ENCODE measurements around the gene STAB1. TPM values are rescaled to one million over a fixed set of nuclear protein-coding genes. Genes with fewer than 3 reads are reported as not detected.

Gene STAB1
- total and polyA plus RNA-seq, 2 of the 13 experiments (the other 11 are each of a cell fraction or from before 2014, with no cell fraction given), result 0.09 to 0.34 TPM

DNA sequence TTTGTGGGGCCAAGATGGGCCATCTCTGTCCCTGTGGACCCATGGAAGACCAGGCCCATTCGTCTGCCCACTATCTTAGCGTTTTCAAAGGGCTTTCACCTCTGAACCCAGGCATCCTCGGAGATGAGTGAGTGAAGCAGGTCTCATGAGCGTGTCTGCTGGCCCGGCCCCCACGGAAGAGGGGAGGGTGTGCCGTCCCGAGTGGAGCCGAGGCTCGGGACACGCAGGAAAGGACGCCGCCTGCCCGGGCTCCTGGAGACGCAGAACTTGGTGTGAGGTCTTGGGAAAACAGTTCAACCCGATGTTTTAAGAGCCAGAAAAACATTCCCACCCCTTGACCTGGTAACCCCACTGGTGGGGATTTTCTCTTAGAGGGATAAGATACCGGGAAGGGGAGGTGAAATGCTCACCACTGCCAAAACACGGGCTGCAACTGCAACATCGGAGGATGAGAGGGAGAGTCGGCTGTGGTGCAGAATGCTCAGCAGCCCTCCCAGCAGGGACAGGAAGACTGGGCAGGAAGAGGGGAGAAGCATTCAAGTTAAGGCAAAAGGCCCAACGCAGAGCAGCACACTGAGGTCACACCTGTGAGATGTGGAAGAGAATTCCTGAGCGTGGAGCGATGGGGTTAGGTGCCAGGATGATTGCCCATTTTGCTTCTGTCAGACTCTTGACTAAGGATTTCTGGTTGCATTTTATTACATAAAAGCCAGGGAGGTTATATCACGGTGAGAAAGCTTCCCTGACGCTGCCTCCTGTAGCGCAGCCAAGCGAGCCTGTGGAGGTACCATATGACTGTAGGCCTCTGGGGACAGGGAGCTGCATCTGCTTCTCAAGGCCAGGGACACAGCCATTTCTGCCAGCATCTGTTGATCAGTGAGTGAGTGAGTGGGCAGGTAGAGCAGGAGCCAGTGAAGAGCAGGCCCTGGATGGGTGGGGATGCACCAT is 14.1 kb upstream of the STAB1 start:
- intact Hi-C loops (cut with micrococcal nuclease; ENCODE audit: unreplicated experiment), result no loop called here
- Histone ChIP-seq H3K36me3 (replicated peaks in 1 of 2; ENCODE audit: control insufficient read depth in 1 of 2, insufficient read depth in 2 of 2, low read length in 2 of 2) (peaks cover 33 to 68% of the 10 kb centered on the region in 2 experiments), H3K4me1 (ENCODE audit: insufficient read depth, low read length) (peaks cover 11% of the 10 kb centered on the region; the same call in 1 of the 2 replicates), H3K9me3 (ENCODE audit: low read length) (no peaks in the 10 kb centered on the region), H3K4me3 (replicated peaks in 1 of 3; ENCODE audit: insufficient read depth in 1 of 3, low read depth in 2 of 3, low read length in 3 of 3) (no peak overlapping the region), H3K79me2 (ENCODE audit: insufficient read depth, low read length) (no peaks in the 10 kb centered on the region), H3K4me2 (ENCODE audit: low read depth, low read length) (no peak overlapping the region), H4K20me1 (ENCODE audit: insufficient read depth, low read length) (no peaks in the 10 kb centered on the region), H3K27me3 (ENCODE audit: control insufficient read depth in 1 of 2, insufficient read depth in 2 of 2, low read length in 2 of 2) (no peaks in the 10 kb centered on the region), H2AFZ (ENCODE audit: low read length) (no peak overlapping the region), H3K9ac (ENCODE audit: insufficient read depth, low read depth, low read length) (no peak overlapping the region), H3K27ac (ENCODE audit: extremely low read length, insufficient read depth, low read length) (no peak overlapping the region)
- ATAC-seq (no peak), FAIRE-seq (no peak), DNase-seq (ENCODE audit: low spot score) (no peak)
- TSS peak; percentile 22 for BruUV-seq (replicated peaks)
- CTCF ChIA-PET (ENCODE audit: low intra/inter-chr PET ratio, low total read pairs), result no interaction called here
- 98% methylated on average over 27 of the region's 27 CpGs for WGBS (ENCODE audit: low lambda C conversion rate)
- in situ Hi-C loops (cut with HindIII; ENCODE audit: extremely low pct_ligation_motif_present, low pct_unique_long_range_greater_than_20kb), result no loop called here
- POLR2A ChIA-PET, result no interaction called here
- TF ChIP-seq ZNF782 (CRISPR knock-in tag; IDR thresholded peaks at IDR 0.05; ENCODE audit: borderline replicate concordance), result no peak
- TF ChIP-seq, protein P1, sequence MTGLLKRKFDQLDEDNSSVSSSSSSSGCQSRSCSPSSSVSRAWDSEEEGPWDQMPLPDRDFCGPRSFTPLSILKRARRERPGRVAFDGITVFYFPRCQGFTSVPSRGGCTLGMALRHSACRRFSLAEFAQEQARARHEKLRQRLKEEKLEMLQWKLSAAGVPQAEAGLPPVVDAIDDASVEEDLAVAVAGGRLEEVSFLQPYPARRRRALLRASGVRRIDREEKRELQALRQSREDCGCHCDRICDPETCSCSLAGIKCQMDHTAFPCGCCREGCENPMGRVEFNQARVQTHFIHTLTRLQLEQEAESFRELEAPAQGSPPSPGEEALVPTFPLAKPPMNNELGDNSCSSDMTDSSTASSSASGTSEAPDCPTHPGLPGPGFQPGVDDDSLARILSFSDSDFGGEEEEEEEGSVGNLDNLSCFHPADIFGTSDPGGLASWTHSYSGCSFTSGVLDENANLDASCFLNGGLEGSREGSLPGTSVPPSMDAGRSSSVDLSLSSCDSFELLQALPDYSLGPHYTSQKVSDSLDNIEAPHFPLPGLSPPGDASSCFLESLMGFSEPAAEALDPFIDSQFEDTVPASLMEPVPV (CRISPR knock-in tag; IDR thresholded peaks at IDR 0.05), result no peak
- TF ChIP-seq ZSCAN12 (CRISPR knock-in tag; IDR thresholded peaks at IDR 0.05), result no peak
- TF ChIP-seq BHLHE40 (IDR thresholded peaks at IDR 0.05; ENCODE audit: low read length), result no peak
- no peak for TF ChIP-seq HNRNPL (IDR thresholded peaks at IDR 0.05; ENCODE audit: low read depth, low read length)
- TF ChIP-seq, protein P2, sequence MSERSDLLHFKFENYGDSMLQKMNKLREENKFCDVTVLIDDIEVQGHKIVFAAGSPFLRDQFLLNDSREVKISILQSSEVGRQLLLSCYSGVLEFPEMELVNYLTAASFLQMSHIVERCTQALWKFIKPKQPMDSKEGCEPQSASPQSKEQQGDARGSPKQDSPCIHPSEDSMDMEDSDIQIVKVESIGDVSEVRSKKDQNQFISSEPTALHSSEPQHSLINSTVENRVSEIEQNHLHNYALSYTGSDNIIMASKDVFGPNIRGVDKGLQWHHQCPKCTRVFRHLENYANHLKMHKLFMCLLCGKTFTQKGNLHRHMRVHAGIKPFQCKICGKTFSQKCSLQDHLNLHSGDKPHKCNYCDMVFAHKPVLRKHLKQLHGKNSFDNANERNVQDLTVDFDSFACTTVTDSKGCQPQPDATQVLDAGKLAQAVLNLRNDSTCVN (CRISPR knock-in tag; IDR thresholded peaks at IDR 0.05; ENCODE audit: borderline replicate concordance), result no peak
- TF ChIP-seq, protein P3, sequence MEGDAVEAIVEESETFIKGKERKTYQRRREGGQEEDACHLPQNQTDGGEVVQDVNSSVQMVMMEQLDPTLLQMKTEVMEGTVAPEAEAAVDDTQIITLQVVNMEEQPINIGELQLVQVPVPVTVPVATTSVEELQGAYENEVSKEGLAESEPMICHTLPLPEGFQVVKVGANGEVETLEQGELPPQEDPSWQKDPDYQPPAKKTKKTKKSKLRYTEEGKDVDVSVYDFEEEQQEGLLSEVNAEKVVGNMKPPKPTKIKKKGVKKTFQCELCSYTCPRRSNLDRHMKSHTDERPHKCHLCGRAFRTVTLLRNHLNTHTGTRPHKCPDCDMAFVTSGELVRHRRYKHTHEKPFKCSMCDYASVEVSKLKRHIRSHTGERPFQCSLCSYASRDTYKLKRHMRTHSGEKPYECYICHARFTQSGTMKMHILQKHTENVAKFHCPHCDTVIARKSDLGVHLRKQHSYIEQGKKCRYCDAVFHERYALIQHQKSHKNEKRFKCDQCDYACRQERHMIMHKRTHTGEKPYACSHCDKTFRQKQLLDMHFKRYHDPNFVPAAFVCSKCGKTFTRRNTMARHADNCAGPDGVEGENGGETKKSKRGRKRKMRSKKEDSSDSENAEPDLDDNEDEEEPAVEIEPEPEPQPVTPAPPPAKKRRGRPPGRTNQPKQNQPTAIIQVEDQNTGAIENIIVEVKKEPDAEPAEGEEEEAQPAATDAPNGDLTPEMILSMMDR (CRISPR knock-in tag; IDR thresholded peaks at IDR 0.05), result no peak
- no peak for TF ChIP-seq STAT5B (CRISPR knock-in tag; IDR thresholded peaks at IDR 0.05)
- no peak for TF ChIP-seq SP2 (CRISPR knock-in tag; IDR thresholded peaks at IDR 0.05)
- TF ChIP-seq, protein P4, sequence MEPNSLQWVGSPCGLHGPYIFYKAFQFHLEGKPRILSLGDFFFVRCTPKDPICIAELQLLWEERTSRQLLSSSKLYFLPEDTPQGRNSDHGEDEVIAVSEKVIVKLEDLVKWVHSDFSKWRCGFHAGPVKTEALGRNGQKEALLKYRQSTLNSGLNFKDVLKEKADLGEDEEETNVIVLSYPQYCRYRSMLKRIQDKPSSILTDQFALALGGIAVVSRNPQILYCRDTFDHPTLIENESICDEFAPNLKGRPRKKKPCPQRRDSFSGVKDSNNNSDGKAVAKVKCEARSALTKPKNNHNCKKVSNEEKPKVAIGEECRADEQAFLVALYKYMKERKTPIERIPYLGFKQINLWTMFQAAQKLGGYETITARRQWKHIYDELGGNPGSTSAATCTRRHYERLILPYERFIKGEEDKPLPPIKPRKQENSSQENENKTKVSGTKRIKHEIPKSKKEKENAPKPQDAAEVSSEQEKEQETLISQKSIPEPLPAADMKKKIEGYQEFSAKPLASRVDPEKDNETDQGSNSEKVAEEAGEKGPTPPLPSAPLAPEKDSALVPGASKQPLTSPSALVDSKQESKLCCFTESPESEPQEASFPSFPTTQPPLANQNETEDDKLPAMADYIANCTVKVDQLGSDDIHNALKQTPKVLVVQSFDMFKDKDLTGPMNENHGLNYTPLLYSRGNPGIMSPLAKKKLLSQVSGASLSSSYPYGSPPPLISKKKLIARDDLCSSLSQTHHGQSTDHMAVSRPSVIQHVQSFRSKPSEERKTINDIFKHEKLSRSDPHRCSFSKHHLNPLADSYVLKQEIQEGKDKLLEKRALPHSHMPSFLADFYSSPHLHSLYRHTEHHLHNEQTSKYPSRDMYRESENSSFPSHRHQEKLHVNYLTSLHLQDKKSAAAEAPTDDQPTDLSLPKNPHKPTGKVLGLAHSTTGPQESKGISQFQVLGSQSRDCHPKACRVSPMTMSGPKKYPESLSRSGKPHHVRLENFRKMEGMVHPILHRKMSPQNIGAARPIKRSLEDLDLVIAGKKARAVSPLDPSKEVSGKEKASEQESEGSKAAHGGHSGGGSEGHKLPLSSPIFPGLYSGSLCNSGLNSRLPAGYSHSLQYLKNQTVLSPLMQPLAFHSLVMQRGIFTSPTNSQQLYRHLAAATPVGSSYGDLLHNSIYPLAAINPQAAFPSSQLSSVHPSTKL (CRISPR knock-in tag; IDR thresholded peaks at IDR 0.05), result no peak
- TF ChIP-seq ZMYM3 (CRISPR knock-in tag; IDR thresholded peaks at IDR 0.05), result no peak

Data from HepG2 (cell line).